GM18508 (cell line): ENCODE results near the gene KCNC2.
"Not testable (repeated sequence)": the region's sequence is repeated elsewhere in the genome, so short reads cannot be mapped to it uniquely, and the experiment has no call there.

Source experiments
- ATAC-seq: cut with Tn5 transposase; IDR thresholded peaks from one replicate; pipeline ENCODE4 v1.9.1; 2021; ENCODE audit warnings: moderate number of reproducible peaks; ENCODE audit not compliant: insufficient read depth, unreplicated experiment

Gene KCNC2

DNA sequence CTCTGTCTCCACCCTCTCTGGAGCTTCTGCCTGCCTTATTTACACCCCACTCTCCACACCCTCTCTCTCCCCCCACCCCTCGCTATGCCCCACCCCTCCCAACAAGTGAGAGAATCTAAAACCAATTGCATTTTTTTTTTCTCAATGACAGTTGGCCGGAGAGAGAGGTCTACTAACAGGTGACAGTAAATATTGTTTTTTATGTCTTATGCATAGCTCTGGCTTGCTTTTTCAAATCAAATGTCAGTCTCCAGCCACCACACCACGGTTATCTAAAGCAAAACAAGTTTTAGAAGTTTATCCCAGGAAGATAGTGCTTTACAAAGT lies at the start of gene KCNC2:
Gene KCNC2, minus strand, starts transcription at position 28 of the 327 bp plus-strand sequence.
- no peak for ATAC-seq

DNA sequence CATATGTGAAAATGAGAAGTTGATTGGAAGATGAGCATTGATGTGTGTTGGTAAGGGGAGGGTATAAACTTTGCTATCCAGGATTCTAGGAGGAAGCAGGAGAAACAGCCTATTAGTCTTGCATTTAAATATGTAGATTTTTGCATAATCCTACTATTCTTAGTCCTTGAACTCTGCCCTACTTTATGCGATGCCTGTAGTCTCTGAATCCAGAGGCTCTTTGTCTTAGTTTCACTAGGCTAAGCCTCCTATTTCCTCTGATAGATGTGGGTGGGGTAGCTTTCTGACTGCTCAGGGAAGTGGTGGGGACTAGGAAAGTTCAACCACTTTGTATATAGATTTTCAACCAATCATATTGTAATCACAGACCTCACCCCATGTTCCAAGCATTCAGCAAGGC lies 49.5 kb upstream of the KCNC2 start:
- no peak for ATAC-seq

DNA sequence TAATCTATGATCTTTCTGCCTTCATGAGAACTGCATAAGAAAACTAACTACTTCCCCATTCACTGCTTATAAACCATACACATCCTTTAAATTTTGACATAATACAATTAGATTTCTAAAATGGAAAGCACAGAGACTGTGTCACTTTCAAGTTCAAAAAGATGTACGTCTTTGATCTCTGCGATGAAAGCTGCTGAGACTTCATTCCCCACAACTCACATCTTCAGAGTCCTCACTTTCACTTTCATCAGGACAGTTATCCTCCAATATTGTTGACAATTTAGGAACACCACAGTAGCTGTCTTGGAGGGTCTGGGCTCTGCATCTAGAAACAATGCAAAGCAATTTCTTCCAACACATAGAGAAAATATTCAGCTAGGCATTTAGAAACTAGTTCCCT lies 47.9 kb upstream of the KCNC2 start:
- no peak for ATAC-seq

DNA sequence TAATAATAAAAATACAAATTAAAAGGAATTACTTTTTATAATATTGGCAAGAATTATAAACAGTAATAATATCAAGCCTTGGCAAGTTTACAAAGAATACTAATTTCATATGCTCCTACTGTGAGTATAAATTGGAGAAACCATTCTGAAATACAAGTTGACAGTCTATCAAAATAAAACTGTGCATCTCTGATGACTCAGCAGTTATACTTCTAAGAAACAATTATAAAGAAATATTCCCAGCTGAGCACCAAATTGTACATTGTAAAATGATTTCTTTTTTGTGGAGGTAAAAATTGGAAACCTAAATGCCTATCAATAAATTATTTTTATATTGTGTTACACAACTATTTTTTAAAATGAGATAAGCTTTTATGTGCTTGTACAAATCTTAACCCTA lies 35.5 kb upstream of the KCNC2 start:
- no peak for ATAC-seq

DNA sequence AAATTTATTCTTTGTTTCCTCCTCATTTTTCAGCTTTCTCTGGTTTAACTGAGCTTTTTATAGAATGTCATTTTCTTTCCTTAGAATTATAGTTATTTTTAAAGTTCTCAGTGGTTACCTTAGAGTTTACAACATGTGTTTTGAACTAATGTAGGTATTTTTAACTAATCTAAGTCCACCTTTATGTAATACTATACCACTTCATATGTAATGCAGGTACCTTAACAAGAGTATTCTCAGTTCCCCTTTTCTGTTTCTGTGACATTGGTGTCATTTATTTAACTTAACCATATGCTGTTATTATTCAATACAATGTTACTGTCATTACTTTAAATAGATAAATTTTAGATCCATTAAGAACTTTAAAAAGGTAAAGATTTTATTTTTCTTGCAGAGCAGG lies 30.3 kb upstream of the KCNC2 start:
- ATAC-seq: no peak

DNA sequence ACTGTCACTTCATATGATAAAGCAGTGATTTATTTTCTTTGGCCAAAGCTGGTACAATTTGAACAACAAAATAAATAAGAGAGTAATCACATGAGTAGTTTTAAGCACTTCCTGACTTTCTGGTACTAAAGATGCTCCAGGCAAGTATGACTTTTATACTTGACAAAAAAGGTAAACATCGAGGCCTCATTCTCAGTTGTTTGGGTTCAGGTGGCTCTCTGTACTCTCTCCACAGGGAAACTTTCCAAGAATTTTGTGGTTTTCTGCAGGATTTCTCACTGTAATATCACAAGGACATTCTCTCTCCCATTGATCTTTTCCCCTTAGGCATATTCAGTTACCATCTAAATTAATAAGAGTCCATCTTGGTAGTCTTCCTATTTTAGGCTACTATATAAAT lies 26.6 kb upstream of the KCNC2 start:
- no peak for ATAC-seq

DNA sequence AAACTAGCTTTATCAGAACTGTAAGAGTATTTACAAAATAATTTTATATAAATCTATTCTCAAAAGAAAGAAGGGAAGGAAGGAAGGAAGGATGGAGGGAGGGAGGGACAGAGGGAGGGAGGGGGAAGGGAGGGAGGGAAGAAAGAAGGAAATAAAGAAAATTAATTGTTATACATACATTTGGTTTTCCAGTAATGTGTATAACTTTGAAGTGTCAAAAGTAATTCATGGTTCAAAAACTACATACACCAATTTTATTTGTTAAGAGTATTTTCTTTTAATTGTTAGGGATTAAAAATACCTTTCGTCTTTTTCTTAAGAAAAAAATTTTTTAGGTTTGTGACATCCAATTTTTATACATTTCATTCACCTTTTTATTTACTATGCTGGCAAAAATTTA lies 17.5 kb upstream of the KCNC2 start:
- ATAC-seq: no peak

DNA sequence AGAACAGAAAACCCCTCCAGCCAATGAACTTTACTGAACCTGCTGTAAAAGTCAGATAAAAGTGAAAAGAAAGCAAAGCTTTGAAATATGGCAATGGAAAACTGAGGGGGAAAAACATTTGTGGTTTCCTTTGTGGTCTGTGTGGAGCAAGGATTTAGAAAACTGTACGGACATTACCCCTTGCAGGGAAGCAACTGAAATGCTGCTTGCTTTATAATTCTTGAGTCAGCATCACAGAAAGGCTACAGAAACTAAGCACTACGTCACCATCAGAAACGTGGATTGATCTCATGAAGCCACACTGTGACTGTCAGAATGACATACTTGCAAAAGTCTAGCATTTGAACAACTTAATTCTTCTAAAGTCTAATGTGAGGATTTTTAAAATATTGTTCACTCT lies 2.4 kb upstream of the KCNC2 start:
- no peak for ATAC-seq

DNA sequence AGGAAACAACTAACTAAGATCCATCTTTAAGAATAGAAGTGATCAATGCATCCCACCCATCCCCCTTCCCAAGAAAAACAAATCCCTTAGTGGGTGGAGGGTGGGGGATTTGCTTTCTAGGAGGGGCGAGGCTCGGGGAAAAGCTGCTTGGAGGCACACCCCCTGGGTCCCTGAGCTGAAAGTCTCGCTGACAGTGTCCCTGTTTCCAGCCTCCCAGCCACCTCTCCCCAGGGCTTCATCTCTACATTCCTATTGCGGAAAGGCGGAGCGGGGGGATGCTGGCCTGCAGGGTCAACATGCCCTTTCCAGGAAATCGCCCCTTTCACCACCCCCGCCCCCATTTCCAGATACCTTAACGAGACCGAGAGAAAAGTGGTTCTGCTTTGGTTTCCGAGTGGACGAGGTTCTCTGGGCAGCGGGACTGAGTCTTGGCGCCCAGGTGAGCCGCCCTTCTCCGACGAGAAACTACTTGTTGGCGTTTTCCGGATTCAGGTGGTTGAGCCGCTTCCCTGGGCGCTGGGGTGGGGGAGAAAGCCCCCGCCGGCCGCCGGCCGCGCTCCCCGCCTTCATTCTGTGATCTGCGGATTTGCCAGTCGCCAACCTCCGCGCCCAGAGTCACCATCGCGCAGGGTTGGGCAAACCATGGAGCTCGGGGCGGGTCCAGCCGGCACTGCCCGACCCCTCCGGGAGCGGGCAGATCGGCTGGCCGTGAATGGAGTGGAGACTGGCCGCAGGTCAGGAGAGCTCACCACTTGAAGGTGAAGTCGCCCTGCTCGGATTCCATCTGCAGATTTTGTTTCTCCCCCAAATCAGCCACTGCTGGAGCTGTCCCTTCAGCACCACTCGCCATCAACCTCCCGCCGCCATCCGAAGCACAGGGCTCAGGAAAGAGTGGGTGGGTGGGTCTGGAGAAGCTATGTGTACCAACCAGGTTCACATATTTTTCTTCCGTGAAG lies 505 bp downstream of the KCNC2 start:
- ATAC-seq: no peak

DNA sequence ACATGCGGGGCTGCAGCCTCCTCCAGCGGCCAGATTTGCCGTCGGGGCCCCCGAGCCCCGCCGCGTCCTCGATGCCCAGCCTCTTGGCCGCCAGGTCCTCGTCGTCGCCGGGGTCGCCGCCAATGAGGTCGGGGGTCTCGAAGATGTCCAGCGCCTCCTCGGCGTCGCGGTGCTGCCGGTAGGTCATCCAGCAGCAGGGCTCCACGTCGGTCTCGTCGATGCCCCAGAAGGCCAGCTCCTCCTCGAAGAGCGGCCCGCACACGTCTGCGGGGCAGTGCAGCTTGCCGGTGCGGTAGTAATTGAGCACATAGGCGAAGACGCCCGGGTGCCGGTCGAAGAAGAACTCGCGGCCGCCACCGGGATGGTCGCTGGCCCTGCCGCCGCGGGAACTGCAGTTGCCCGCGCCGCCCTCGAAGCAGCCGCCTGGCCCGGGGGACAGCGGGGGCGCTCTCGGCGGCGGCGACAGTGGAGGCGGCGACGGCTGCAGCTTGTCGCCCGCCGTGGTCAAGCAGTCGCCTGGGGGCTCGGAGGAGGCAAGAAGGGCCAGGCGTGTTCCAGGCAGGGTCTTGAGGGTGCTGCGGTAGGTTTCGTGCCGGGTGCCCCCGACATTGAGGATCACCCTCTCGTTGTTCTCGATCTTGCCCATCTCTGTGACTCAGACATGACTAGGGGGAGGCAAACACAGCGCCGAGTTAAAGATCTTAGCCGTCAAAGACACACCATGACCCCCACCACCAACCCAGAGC lies 2.1 kb downstream of the KCNC2 start:
- no peak for ATAC-seq

DNA sequence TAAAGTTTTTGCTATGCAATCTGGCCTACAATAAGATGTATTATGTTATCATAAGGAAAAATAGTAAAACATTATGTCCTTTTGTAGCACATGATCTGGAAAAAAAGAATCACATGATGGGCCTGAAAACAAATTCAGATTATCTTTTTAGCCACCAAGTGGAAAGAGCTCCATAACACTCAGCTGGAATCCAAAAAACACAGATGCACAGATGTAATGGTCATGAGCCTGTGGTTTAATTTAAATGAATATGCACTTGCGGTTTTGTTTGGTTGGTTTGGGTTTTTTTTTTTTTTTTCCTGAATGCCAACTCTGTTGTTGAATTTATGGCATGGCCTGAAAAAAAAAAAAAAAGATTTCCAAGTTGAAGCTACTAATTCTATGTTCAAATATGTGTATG lies 4.1 kb downstream of the KCNC2 start:
- ATAC-seq: no peak

DNA sequence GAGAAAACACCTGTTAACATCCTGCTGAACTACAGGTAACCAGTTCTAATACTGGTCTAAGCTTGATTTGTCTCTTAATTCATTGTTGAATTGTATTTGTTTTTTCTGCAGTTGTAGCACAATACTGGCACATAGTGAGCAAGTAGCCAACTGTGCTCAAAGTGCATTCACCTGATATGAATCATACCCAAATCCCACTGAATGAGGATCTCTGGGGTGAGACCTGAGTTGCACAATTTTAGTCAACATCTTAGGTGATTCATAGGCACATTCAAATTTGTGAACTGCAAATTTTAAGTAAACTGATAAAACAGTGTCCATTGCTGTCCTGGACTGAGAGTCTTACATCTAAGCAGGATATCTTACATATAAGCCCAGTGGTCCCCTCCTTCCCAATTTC lies 12.8 kb downstream of the KCNC2 start:
- ATAC-seq: no peak

DNA sequence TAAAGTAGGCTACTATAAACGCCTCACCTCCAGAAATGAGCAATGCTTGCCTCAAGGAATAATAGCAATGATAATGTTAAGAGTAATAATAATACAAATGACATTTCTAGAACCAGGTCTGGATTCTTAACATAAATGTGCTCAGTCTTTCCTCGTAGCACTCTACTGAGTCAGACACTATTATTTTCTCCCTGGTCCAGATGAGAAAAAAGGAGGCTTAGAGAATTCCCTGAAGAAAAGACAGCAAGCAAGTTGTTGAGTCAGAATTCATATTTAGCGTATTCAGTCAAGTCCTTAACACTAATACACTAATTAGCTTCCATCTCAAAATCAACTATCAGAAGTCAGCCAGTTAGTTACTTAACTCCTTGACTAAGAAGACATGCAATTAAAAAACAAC lies 13.2 kb downstream of the KCNC2 start:
- no peak for ATAC-seq

DNA sequence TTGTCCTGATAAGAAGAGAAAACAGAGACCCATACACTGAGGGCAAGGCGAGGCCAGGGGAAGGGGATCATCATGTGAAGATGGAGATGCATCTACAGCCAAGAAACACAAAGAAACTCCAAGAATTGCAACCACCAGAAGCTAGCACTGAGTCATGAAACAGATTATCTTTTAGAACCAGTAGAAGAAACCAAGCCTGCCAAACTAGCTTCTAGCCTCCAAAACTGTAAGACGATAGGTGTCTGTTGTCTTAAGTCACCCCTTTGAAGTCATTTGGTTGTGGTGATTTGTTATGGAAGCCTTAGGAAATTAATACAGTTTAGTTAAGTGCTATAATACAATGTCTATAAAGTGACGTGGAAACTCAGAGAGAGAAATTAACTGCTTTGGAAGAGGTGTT lies 15.4 kb downstream of the KCNC2 start:
- no peak for ATAC-seq

DNA sequence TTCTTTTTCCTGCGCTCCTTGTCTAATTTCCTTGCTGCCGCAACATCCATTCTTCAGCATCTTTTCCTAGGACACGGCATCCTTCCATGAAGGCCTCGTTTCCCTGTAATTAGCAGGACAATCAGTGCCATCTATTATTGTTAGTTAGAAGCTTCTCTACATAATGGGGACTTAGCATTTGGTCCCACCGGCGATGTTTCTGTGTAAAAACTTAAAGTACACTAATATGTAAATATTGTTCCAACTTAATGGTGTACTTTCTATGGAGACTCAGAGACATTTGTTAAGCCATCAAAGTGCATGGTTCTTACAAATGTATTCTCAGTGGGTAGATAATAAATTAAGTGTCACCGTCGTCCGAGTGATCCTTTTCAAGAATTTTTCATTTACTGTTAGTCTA lies 17.4 kb downstream of the KCNC2 start:
- ATAC-seq: no peak

DNA sequence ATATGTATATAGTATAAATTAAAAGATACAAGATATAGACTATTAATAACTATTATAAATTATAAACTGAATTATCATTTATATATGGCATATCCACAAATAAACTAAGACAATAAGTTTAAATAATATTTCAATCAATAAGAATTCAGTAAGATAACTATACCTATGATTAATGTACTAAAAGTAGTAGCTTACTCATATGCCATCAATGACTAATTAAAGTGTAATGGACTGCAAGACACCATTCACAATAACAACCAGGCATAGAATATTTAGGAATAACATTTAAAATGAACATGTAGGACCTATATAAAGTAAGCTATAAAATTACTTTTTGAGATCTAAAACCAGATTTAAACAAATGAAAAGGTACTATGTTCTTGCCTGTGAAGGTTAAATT lies 18.8 kb downstream of the KCNC2 start:
- ATAC-seq: no peak

DNA sequence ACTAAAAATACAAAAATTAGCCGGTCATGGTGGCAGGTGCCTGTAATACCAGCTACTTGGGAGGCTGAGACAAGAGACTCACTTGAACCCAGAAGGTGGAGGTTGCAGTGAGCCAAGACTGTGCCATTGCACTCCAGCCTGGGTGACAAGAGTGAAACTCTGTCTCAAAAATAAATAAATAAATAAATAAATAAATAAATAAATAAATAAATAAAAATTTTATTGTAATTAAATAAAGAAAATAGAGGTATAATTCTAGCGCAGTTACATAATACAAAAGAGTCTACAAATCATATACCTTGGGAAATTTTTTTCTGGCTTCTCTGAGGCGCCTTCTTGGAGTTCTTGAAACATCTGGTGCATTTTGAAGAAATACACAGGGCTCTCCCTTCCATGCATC lies 23.8 kb downstream of the KCNC2 start:
- ATAC-seq: not testable (repeated sequence)

DNA sequence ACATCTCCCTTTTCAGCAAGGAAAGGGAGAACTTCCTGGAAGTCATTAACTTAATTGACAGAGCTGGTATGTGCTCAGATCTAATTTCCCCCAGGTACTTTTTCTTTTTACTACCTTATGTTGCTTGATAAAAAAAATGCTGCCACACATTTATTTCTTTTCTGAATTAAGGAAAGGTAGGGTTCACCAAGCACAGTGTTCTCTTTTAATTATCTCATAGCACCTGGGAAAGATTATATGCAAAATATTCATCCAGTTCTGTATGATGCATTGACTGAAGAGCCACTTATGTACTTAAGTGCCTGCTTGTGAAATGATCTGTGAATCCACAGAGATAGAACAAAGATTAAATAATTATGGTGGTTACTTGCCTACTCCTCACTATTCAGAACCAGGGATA lies 25.1 kb downstream of the KCNC2 start:
- ATAC-seq: no peak

DNA sequence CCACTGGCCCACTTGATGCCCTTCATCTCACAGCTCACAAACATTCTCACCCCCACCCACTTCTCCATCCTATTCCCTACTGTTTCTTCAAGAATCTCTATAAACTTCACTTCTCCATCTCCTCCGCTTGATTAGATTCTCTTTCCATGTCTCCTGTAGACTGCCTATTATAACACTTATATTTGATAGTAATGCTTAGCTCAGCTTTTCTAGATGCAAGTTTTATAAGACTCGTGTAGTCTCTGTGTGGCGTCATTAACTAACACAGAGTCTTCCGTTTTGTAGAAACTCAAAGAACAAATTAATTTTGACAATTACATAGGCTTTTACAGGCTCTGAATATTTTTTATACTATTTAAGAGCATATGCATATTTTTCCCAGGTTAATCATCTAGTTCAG lies 25.7 kb downstream of the KCNC2 start:
- ATAC-seq: no peak

DNA sequence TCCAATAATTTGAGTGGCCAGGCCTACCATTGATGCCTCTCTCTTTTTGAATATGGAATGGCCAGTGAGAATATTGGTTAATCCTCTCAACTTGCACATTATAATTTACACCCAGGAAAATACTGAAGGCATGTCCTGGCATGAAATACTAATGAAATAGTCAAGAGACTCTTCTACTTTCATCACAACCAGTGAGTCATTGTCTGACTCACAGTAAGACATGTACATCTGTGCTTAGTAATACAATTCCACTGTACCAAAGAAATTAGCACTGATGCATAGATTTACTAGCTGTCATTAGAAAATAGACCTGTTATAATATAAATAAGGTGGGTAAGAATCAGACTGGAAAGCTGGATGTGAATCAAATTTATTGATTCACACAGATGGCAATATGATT lies 31.6 kb downstream of the KCNC2 start:
- peak; percentile 55 for ATAC-seq

DNA sequence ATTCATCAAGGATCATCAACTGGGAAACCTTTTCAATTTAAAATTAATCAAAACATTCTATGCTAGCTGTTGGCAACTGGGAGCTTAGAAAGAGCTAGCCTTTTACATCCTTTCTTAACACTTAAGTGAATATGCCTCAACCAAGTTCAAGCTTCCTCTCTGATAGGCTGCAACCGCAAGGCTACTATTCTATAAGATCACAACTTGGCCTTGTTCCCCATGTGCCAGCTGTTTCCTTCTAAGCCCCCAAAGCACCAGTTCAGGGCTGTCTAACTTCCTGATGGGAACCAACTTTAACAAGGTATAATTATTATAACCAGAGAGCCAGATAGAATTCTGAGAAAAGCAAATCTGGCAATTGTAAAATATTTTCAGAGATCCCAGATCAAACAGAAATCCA lies 37.0 kb downstream of the KCNC2 start:
- no peak for ATAC-seq
